NB4 (cell line): ENCODE data around the gene TPBGL.

Source experiments
- DNase-seq: peaks from one replicate; pipeline ENCODE4 v3.0.0; 2010; ENCODE audit warnings: low read depth
- H3K4me3 ChIP-seq: one replicate; pipeline ENCODE4 v1.5.1; 2011; ENCODE audit warnings: mild to moderate bottlenecking, low read depth, low read length, moderate library complexity
- CTCF ChIP-seq: IDR thresholded peaks from one replicate; pipeline ENCODE4 v1.5.1; 2012; ENCODE audit warnings: low read depth, low read length
- MAX ChIP-seq: IDR thresholded peaks from 2 replicates; pipeline ENCODE4 v1.6.1; 2011; ENCODE audit warnings: low read depth, low read length
- MYC ChIP-seq: IDR thresholded peaks from 2 replicates; pipeline ENCODE4 v1.6.1; 2011; ENCODE audit warnings: low read depth, low read length
- POLR2A ChIP-seq: IDR thresholded peaks from 2 replicates; pipeline ENCODE4 v1.6.1; 2011; ENCODE audit warnings: mild to moderate bottlenecking; ENCODE audit not compliant: insufficient read length; ENCODE audit errors: extremely low read depth

TPBGL gene

GRCh38 chr11:75240311-75241035 is at the start of gene TPBGL:
TSS of gene TPBGL (plus strand) at chr11:75240774. CDS start at chr11:75241050, 276 bp downstream.
- no peak within 1 kb of the TSS for H3K4me3 ChIP-seq
- no peak for DNase-seq
- TF ChIP-seq POLR2A (no peak), MAX (no peak), CTCF (no peak), MYC (no peak)

- no peak for DNase-seq
- TF ChIP-seq POLR2A (no peak), MAX (no peak), CTCF (no peak), MYC (no peak)
- H3K4me3 ChIP-seq, result no peak overlapping the region
These were observed 49.2 kb upstream of the TPBGL start for GRCh38 chr11:75191330-75191717.

GRCh38 chr11:75193271-75193670 is 47.3 kb upstream of the TPBGL start:
- TF ChIP-seq MAX, result no peak
- TF ChIP-seq POLR2A, result no peak
- TF ChIP-seq CTCF, result no peak
- TF ChIP-seq MYC, result no peak
- no peak overlapping the region for H3K4me3 ChIP-seq

GRCh38 chr11:75193711-75194110 is 46.9 kb upstream of the TPBGL start:
- TF ChIP-seq CTCF, result no peak
- TF ChIP-seq POLR2A, result no peak
- TF ChIP-seq MYC, result no peak
- no peak for TF ChIP-seq MAX
- no peak for DNase-seq

More at GRCh38 chr11:75193271-75193670, 47.3 kb upstream of the TPBGL start:
- DNase-seq, result no peak

GRCh38 chr11:75194147-75194546 is 46.4 kb upstream of the TPBGL start:
- TF ChIP-seq MAX (no peak), POLR2A (no peak), CTCF (no peak), MYC (no peak)
- H3K4me3 ChIP-seq, result no peak overlapping the region
- no peak for DNase-seq

More at GRCh38 chr11:75193711-75194110, 46.9 kb upstream of the TPBGL start:
- H3K4me3 ChIP-seq, result no peak overlapping the region
